Measurements from ENCODE around the gene DCANP1. TPM values are rescaled to one million over a fixed set of nuclear protein-coding genes. Genes with fewer than 3 reads are reported as not detected.

Gene DCANP1
- polyA plus RNA-seq, 3 donors = 0.09 to 0.14 TPM; not detected in 1

GRCh38 chr5:135461481-135462151 is 14.5 kb upstream of the DCANP1 start:
- DNase-seq (ENCODE audit: extremely low read depth in 1 of 11, low read depth in 9 of 11, low spot score in 4 of 11) = no peak

- DNase-seq (ENCODE audit: extremely low read depth in 1 of 11, low read depth in 9 of 11, low spot score in 4 of 11) = no peak
Measured at GRCh38 chr5:135460246-135461033, 13.3 kb upstream of the DCANP1 start.

DNA sequence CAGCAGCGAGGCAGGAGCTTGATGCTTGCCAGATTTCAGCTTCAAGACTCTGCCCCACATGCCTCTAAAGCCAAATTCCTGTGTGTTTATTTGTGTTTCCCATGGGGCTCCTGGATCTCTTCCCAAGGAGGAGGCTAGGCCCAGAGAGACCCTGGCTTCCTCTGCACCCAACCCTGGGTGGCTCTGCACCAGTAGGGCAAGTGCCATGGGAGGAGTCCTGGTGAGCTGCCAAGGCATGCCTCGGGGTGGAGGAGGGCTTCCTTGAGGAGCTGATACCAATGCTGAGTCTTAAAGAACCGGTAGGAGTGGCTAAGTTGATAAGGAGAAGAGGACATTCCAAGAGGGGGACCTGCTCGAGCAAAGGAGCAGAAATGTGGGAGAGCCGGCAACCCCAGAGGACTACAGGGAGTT is 11.8 kb upstream of the DCANP1 start:
- DNase-seq (ENCODE audit: extremely low read depth in 1 of 11, low read depth in 9 of 11, low spot score in 4 of 11) = no peak

- no peak for DNase-seq (ENCODE audit: extremely low read depth in 1 of 11, low read depth in 9 of 11, low spot score in 4 of 11)
Measured at GRCh38 chr5:135458356-135458755, 11.2 kb upstream of the DCANP1 start.

DNA sequence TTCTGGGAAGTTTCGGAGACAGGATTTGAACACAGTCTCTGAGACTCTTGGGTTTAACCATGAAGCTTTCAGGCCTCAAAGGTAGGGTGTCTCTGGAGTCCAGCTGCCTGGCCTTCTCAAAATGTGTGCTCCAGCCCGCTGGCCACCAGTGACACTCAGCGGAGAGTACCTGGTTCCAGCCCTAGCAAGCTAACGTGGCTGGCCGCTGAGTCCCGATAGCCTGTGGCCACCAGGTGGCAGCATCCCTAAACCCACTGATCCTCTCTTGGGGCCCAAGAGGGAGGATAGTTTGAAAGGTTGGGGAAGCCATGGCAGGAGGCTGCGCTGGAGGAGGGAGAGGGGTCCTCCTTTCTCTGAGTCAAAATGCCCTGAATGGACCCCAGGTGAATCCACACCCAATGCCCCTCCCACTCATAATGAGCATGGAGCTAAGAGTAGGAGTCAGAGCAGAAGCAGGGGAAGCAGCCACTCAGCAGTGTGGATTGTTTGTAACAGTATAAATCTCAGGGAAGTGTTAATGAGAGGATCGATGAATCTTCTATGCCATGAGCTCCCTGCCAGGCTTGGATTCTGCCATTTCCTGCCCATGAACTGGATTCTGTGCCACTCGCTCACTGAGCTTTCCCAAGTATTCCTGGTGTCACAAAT is 10.4 kb upstream of the DCANP1 start:
- peak in 7 of 11 donors; percentile 21 to 53 (median 44) for DNase-seq (ENCODE audit: extremely low read depth in 1 of 11, low read depth in 9 of 11, low spot score in 4 of 11)

- no peak for DNase-seq (ENCODE audit: extremely low read depth in 1 of 11, low read depth in 9 of 11, low spot score in 4 of 11)
Measured at GRCh38 chr5:135456238-135457099, 9.3 kb upstream of the DCANP1 start.

- no peak for DNase-seq (ENCODE audit: extremely low read depth in 1 of 11, low read depth in 9 of 11, low spot score in 4 of 11)
Measured at GRCh38 chr5:135455876-135456237, 8.7 kb upstream of the DCANP1 start.

DNA sequence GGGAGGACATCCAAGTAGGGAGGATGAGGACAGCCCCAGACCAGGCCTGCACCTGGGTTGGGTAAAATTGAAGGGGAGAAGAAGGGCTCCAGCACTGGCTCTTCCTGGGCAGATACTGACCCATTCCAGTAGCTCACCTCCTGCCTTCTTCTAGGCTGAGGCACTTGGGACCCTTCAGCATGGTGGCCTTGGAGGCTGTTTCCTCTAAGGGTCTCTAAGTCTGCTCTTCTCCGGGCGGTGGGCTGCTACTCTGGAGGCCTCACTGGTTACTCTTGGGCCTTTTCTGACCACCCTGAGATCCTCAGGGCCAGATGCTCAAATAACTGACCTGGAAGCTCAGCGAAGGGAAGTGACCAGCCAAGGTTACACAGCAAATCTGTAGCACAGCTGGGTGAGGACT is 7.8 kb upstream of the DCANP1 start:
- DNase-seq (ENCODE audit: extremely low read depth in 1 of 11, low read depth in 9 of 11, low spot score in 4 of 11) = no peak

DNA sequence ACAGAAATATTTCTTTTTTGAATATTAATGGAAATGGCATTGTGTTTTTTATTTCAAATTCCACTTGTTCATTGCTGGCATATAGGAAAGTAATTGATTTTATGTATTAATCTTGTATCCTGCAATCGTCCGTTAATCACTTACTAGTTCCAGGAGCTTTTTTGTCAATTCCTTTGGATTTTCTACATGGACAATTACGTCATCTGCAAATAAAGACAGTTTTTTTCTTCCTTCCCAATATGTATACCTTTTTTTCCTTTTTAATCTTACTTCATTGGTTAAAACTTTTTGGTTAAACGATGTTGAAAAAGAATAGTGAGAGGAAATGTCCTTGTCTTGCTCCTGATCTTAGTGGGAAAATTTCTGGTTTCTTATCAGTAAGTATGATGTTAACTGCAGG is 6.5 kb upstream of the DCANP1 start:
- DNase-seq (ENCODE audit: extremely low read depth in 1 of 11, low read depth in 9 of 11, low spot score in 4 of 11) = no peak

GRCh38 chr5:135452321-135453030 is 5.3 kb upstream of the DCANP1 start, which contains the start of gene TIFAB:
Gene TIFAB, minus strand, starts transcription at chr5:135452351. Its CDS starts 2,412 bp downstream, at chr5:135449939.
- no peak for DNase-seq (ENCODE audit: extremely low read depth in 1 of 11, low read depth in 9 of 11, low spot score in 4 of 11)

- DNase-seq (ENCODE audit: extremely low read depth in 1 of 11, low read depth in 9 of 11, low spot score in 4 of 11) = no peak
Measured at GRCh38 chr5:135451581-135452320, 4.6 kb upstream of the DCANP1 start.

- DNase-seq (ENCODE audit: extremely low read depth in 1 of 11, low read depth in 9 of 11, low spot score in 4 of 11) = no peak
Measured at GRCh38 chr5:135450952-135451351, 3.8 kb upstream of the DCANP1 start.

DNA sequence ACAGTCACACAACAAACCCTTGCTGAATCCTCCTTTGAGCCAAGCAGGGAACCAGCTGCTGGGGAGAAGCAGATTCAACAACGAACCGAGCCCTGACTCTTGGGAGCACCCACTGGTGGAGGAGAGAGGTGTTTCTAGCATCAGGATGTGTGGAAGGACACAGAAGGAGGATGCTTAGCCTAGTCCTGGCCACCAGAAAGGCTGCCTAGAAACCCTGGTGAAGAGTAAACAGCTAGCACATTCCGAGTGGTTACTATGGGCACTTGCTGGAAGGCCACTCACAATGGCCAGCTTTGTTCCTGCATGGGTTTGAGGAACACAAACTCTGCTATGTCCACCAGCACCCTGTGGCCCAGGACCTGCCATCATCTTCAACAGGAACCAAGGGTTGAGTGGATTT is 3.2 kb upstream of the DCANP1 start:
- DNase-seq (ENCODE audit: extremely low read depth in 1 of 11, low read depth in 9 of 11, low spot score in 4 of 11) = no peak

DNA sequence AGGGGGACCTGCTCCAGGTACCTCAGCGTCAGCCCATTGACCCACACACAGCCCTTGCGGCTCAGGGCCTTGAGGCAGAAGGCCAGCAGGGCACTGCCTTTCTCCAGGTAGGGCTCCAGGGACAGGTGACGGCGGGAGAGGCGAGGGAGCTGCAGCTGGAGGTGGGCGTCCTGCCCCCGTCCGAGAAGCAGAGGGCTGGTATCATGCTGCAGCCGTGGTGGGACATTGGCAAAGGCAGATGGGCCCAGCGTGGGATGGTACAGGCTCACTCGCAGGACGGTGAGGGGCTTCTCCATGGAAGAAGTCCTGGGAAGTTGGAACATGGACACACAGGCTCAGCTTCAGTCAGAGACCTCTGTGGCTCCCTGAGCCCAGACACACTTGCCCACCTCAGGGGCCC is 2.5 kb upstream of the DCANP1 start:
- DNase-seq (ENCODE audit: extremely low read depth in 1 of 11, low read depth in 9 of 11, low spot score in 4 of 11) = no peak

GRCh38 chr5:135448791-135449507 is 1.8 kb upstream of the DCANP1 start:
- DNase-seq (ENCODE audit: extremely low read depth in 1 of 11, low read depth in 9 of 11, low spot score in 4 of 11) = no peak

DNA sequence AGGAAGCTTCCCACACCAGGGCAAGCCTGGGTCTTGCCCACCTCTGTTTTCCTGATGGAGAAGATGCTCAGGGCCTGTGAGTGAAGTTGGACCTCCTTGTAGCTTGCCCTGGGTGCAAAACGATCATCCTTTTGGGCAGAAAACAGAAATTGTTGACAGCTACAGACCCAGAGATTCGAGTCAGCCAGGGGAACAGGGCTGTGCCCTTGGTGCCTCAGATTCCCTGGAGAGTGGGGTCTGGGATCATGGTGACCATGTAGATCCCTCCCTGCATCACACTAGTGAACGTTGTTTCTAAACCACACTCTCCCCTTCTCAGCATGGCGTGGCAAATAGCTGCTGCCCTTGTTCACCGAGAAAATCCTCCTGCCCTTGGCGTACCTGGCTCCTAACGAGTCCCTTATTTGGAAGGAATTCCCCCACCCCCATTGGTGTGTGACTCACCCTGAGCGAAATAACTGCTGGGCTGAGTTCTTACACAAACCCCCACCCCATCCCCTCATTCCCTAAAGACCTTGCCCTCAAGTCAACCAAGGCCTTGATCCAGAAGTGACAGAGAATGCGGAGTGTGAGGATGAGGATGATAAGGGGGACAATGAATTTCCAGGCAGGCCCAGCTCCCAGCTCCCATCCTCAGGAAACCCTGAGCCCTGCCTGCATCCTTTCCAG is 1.1 kb upstream of the DCANP1 start:
- no peak for DNase-seq (ENCODE audit: extremely low read depth in 1 of 11, low read depth in 9 of 11, low spot score in 4 of 11)

- no peak for DNase-seq (ENCODE audit: extremely low read depth in 1 of 11, low read depth in 9 of 11, low spot score in 4 of 11)
Measured at GRCh38 chr5:135446615-135447014, 533 bp downstream of the DCANP1 start.

All from renal cortex interstitium (tissue), 11 donors.